IPS-18c (cell line): Measurements from ENCODE around the gene SPCS2.
"Not testable (repeated sequence)": the region's sequence is repeated elsewhere in the genome, so short reads cannot be mapped to it uniquely, and the experiment has no call there.

Experiments used
- H3K4me3 ChIP-seq: 2 replicates; pipeline ENCODE4 v1.7.0; 2013; ENCODE audit warnings: low read depth, mild to moderate bottlenecking, low read length, moderate library complexity; ENCODE audit not compliant: insufficient read depth
- H3K9me3 ChIP-seq: one replicate; pipeline ENCODE4 v1.6.1; 2013; ENCODE audit warnings: mild to moderate bottlenecking, low read length, moderate library complexity; ENCODE audit not compliant: control insufficient read depth, insufficient read depth

The SPCS2 gene

DNA sequence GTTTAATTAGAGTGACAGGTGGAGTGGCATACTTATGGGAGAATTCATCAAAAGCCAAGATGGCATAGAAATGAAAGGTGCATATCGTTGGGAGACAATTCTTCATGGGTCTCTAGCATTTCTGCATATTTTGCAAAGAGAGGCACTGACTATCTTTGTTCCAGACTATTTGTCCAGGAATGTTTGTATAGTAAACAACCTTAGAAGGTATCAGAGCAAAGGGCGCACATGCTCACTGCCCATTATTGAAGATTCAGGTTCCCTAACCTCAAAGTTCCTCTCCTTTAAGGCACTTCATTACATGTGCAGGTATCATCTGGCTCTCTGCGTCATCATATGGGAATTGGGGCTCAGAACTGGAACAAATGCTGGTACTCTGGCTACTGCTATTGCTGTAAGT, 35.0 kb downstream of the SPCS2 start:
- Histone ChIP-seq H3K9me3 (no peaks in the 10 kb centered on the region), H3K4me3 (no peak overlapping the region)

DNA sequence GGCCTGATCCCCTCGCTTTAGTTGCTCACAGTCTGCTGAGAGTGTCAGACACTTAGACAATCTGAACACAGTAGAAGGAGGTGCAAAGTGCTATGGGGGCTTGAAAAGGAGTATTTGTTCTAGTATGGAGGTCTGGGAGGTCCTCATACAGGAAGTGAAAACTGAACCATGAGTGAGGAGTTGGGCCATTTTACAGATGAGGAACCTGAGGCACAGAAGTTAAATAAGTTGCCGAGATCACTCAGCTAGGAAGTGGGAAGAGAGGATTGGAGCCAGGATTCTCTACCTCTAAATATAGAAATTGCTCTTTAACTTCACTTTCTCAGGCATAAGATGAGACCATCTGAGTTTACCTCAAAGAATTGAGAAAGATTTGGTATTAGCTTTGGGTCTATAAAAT, 35.7 kb downstream of the SPCS2 start:
- H3K9me3 ChIP-seq: no peaks in the 10 kb centered on the region
- H3K4me3 ChIP-seq: no peak overlapping the region

DNA sequence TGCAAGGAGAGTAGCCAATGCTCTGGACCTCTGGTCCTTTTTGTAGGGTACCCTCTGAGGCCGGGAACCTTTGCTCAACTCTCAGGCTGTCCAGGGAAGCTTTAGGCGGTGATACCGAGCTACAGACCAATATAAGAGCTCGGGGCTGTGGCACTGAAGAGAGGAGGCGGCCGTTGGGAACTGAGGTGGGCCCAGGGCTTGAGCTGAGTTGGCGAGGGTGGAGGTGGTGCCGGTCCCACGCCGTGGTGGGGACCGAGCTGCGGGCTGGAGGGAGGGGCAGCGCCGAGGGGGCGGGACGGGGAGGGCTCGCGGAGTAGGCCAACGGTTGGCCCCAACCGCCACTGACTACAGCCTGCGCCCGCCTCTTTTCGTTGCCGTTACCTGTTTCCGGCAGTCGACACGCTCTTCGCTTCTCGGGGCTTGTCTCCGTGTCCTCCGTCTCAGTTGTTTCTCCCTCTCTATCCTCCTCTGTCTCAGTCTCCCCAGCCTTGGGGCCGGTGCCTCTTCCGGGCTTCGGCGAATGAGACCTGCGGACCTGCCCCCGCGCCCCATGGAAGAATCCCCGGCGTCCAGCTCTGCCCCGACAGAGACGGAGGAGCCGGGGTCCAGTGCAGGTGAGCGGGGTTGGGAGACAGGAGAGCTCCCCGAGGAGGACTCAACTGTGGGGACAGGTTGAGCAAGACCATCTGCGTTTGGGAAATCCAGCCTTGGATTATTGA, 39.6 kb downstream of the SPCS2 start, which contains the start of gene NEU3:
NEU3 (plus strand) TSS at position 393 of the 719 bp plus-strand sequence; CDS start at position 521, 128 bp downstream.
- Histone ChIP-seq H3K4me3 (peak within 1 kb of the TSS; percentile 78), H3K9me3 (no peaks in the 10 kb centered on the region)

DNA sequence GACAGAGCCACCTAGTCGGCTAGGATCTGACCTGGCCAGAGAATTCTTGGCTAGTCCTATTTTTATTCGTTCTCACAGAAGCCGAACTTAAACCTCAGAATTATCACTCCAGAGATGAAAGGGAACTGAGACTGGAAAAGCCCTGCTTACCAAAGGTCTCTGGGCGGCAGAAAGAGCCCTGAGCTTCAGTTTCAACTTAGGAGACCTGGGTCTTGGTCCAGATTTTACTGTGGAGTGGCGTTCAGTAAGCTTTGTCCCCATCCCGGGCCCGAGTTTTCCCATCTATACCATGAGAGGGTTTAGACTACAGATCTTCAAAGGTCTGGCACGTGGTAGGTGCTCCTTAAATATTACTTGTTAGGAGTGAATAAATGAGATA, 40.2 kb downstream of the SPCS2 start:
- H3K4me3 ChIP-seq: peak overlapping the region; percentile 78
- no peaks in the 10 kb centered on the region for H3K9me3 ChIP-seq

DNA sequence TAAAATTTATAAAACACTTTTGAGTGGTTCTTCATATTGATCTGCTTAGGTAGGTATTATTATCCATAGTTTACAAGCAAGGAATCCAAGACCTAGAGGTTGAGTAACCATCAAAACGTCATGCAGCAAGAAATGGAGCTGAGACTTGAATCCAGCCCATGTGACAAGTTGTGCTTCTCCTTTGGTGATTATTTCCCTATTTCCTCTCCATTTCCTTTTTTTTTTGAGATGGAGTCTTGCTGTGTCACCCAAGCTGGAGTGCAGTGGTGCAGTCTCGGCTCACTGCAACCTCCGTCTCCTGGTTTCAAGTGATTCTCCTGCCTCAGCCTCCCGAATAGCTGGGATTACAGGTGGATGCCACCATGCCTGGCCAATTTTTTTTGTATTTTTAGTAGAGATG, 41.1 kb downstream of the SPCS2 start:
- H3K9me3 ChIP-seq, H3K4me3 ChIP-seq: not testable (repeated sequence)

DNA sequence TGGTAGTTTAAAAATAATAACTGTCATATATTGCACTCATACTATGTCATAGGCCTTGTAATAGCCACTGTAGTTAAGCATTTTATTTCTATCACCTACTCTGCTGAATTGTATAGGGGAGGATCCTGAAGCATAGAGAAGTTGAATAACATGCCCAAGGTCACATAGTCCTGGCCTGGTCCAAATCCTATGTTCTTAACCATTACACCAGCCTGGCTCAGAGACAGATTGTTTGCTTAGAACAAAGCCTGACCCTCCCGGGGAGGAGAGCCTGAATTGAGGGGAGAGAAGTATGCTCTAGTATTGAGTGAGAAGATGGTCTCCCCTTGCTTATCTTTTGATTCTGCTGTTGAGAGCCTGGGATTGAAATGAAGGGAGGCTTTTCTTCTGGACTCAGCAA, 41.9 kb downstream of the SPCS2 start:
- Histone ChIP-seq H3K9me3 (no peaks in the 10 kb centered on the region), H3K4me3 (no peak overlapping the region)

DNA sequence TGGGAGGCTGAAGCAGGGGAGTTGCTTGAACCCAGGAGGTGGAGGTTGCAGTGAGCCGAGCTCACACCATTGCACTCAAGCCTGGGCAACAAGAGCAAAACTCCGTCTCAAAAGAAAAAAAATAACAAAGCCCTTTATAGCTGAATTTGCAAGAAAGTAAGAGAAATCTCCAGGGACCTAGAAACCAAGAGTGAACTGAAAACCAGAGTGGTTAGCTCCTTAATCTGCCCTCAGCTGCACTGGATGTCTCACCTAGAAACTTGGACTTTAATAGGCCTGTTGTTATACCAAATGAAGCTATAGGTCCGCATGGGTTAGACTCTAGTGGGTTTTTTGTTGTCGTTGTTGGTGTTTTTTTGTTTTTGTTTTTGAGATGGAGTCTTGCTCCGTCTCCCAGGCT, 43.8 kb downstream of the SPCS2 start:
- Histone ChIP-seq H3K9me3 (no peaks in the 10 kb centered on the region), H3K4me3 (no peak overlapping the region)

DNA sequence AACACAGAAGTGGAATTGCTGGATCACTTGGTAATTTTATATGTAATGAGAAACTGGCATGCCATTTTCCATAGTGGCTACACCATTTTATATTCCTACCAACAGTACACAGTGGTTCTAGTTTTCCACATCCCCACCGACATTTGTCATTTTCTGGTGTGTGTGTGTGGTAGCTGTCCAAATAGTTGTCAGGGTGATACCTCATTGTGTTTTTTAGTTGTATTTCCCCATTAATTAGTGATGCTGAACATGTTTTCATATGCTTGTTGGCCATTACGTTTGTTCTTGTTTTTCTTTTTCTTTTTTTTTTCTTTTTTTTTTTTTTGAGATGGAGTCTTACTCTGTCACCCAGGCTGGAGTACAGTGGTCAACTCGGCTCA, 51.9 kb downstream of the SPCS2 start:
- no peaks in the 10 kb centered on the region for H3K9me3 ChIP-seq
- no peak overlapping the region for H3K4me3 ChIP-seq

DNA sequence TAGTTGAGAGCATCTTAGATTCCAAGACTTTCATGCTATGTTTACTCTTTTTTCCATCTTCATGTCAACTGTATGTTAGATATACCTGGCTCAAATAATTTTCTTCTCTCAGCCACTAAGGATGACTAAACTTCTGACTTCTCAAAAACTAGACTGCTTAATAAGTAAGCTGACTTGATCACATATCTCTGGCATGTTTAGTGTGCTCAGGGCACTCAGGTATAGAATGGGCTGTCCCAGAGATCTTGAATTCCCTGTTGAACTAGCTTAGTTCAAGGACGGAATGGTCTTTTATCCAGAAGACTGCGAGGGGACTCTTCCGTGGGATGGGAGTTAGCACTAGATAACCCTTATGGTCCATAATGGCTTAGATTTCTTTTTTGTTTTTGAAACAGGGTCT, 52.6 kb downstream of the SPCS2 start:
- Histone ChIP-seq H3K9me3 (no peaks in the 10 kb centered on the region), H3K4me3 (no peak overlapping the region)

DNA sequence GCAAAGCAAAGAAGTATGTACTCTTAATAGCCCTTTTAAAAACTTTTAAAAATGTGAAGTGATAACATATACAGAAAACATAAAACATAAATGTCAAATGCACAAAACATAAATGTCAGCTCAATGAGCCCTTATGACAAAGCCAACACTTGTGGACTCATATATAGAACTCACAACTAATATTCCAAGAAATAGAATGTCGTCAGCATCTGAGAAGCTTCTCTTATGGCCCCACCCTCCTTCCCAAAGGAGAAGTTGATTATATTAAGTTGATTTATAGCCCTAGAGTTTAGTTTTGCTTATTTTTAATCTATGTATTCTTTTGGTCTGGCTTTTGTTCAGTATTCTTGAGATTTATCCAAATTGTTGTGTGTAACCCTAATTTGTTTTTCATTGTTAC, 53.5 kb downstream of the SPCS2 start:
- H3K9me3 ChIP-seq: no peaks in the 10 kb centered on the region
- no peak overlapping the region for H3K4me3 ChIP-seq

DNA sequence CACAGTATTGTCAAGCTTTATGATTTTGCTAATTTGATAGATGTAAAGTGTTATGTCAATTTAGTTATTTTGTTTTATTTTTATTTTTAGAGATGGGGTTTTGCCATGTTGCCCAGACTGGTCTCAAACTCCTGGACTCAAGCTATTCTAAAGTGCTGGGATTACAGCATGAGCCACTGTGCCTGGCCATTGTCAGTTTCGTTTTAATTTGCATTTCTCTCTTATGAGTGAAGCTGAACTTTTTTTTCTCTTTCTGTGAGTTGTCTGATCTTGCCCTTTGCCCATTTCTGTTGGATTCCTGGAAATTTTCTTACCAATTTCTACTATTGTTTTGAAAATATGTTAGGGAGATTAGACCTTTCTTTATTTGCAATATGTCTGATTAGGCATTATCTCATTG, 55.1 kb downstream of the SPCS2 start:
- H3K9me3 ChIP-seq: no peaks in the 10 kb centered on the region
- no peak overlapping the region for H3K4me3 ChIP-seq

DNA sequence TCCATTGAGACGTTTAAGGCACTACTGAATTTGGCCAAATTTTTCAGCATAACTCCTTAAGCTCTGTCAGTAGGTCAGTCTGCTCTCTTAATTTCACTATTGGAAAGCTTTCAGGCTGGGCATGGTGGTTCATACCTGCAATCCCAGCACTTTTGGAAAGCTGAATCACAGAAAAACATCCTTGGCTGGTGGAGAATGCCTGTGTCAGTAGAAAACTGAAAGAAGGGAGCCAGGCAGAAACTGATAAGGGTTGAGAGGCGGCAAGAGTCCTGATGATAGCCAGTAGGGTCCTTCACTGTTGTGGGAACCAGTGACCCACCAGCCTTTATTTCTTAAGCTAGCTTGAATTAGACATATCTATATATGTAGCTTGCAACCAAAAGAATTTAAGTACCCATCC, 62.3 kb downstream of the SPCS2 start:
- H3K4me3 ChIP-seq: no peak overlapping the region
- H3K9me3 ChIP-seq: no peaks in the 10 kb centered on the region

DNA sequence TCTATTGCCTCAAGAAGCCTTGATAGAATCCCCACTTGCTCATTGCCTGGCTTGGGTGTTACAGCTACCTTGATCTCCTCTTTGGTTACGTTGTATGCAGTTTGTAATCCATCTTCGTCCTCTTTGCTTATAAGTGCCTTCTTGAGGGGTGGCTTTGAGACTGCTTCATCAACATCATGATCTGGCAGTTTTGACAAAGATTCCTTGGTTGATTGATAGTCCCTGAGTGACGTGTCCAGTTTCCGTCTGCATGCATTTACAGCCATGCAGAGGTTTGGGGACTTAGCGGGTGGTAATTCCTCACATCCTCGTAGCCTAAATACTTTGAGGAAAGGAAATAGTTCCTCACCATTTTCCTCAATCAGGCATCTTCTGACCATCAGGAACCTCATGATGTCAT, 62.8 kb downstream of the SPCS2 start:
- Histone ChIP-seq H3K4me3 (no peak overlapping the region), H3K9me3 (no peaks in the 10 kb centered on the region)

DNA sequence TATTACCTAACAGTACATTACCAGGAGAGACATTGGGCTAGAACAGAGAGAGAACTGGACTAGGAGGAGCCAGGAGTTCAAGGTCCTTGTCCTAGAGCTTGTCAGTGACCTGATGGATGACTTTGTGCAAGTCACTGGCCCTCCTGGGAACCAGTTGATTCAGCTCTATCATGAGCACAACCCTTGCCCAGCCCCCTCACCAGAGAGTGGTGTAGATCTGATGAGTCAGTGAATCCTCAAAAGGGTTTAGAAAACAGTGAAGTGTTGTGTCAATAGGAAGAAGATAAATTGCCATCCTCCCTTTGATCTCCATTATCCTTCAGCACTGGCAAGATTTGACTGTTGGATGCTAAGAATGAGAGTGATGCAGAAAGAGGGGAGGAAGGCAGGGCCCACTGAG, 64.0 kb downstream of the SPCS2 start:
- H3K9me3 ChIP-seq: no peaks in the 10 kb centered on the region
- no peak overlapping the region for H3K4me3 ChIP-seq

DNA sequence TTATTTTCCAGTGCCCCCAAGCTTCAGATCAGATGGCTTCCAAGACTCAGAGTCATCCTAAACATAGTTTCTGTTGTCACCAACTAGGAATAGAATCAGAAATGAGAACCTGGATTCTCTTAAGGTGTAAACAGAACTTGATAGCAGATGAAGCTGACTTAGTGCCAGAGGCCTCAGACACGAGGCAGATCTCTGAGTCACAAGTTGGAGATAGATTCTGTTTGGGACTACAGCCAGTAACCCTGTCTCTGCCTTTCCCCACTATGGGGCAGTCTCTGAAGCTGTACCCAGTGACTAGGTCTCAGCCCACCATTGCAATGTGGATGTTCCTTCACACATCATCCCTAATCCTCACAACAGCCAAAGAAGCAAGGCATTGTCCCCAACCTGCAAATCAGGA, 65.1 kb downstream of the SPCS2 start:
- H3K4me3 ChIP-seq: no peak overlapping the region

DNA sequence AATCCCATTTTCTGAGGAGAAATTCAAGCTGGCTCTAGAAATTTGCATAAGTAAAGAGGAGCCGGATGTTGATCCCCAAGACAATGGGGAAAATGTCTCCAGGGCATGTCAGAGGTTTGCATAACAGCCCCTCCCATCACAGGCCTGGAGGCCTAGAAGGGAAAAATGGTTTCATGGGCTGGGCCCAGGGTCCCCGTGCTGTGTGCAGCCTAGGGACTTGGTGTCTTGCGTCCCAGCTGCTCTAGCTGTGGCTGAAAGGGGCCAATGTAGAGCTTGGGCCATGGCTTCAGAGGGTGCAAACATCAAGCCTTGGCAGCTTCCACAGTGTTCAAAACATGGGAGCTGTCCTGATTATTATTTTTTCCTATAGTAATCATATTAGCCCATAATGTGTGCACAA, 70.1 kb downstream of the SPCS2 start:
- not testable (repeated sequence) for H3K4me3 ChIP-seq, H3K9me3 ChIP-seq

More for the DNA sequence above, 65.1 kb downstream of the SPCS2 start:
- H3K9me3 ChIP-seq: no peaks in the 10 kb centered on the region

DNA sequence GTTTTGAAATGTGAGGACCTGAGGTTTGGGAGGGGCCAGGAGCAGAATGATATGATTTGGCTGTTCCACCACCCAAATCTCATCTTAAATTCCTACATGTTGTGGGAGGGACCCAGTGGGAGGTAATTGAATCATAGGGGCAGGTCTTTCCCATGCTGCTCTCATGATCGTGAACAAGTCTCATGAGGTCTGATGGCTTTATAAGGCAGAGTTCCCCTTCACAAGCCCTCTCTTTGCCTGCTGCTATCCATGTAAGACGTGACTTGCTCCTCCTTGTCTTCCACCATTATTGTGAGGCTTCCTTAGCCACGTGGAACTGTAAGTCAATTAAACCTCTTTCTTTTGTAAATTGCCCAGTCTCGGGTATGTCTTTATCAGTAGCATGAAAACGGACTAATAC, 71.3 kb downstream of the SPCS2 start:
- H3K9me3 ChIP-seq, H3K4me3 ChIP-seq: not testable (repeated sequence)

DNA sequence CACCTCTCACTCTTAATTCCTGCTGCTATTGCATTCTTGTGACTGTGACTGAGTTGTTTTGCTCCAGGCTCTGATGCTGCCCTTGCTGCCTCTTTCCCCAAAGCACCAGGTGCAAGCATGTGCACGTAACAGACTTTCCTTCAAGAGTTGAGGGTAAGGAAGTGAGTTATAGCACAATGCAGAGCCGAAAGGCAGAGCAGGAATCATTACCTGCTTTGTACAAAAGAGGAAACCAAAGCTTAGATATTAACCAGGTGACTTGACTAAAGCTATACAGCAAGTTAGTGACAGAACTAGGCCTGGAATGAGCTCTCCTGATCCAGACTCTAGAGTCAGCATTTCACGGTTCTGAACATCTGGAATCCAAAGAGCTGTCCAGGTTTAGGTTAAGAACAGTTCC, 73.2 kb downstream of the SPCS2 start:
- peaks cover 4% of the 10 kb centered on the region for H3K9me3 ChIP-seq
- no peak overlapping the region for H3K4me3 ChIP-seq

DNA sequence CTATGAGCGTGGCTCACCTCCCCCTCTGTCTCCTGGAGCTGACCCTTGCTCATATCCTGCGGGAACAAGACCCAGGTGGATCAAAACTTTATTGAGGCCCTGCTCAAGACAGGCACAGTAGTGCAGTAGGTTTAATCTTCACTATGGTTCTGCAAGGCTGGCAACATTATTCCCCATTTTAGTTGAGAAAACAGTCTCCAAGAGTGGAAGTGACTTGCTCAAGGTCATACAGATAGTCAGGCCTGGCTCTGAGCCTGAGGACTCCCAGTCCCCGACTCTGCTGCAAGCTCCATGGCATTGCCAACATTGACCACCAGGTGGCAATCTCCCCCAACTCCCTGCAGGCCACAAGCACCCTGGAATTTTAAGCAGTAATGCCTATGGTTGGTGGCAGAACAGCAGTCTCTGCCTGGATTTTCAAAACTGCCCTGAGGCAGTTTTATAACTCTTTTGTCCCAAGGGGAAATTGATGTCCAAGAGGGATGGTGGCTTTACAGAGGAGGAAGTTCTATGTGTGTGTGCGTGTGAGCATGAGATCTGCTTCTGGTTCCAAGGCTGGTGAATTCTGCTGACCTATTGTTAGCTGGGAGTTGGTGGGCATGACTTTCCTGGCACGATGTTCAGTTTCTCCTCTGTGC, 73.8 kb downstream of the SPCS2 start:
- H3K9me3 ChIP-seq: peaks cover 4% of the 10 kb centered on the region
- H3K4me3 ChIP-seq: no peak overlapping the region
